ENCODE results near the gene TJP2. TPM values are rescaled to one million over a fixed set of nuclear protein-coding genes. Genes with fewer than 3 reads are reported as not detected.

Gene TJP2
- total and polyA plus RNA-seq, 2 of the 4 experiments (the other 2 are of a cell fraction), result 38.3 to 49.3 TPM

- Histone ChIP-seq H4K91ac (ENCODE audit: insufficient read depth, low read depth, low read length) (no peak overlapping the region), H3K18ac (ENCODE audit: low read depth, low read length) (no peak overlapping the region), H3K9me1 (ENCODE audit: insufficient read depth, low read length) (no peaks in the 10 kb centered on the region), H4K5ac (ENCODE audit: low read depth, low read length) (no peak overlapping the region), H3K4me1 (ENCODE audit: control insufficient read depth, insufficient read depth, low read length) (no peaks in the 10 kb centered on the region), H2AK5ac (ENCODE audit: low read depth, low read length) (no peak overlapping the region), H2AFZ (replicated peaks; ENCODE audit: low read length, poor library complexity) (no peak overlapping the region), H2AK9ac (replicated peaks; ENCODE audit: low read depth, low read length, poor library complexity) (no peak overlapping the region), H2BK20ac (ENCODE audit: low read depth, low read length) (no peak overlapping the region), H2BK120ac (ENCODE audit: low read depth, low read length) (no peak overlapping the region), H4K20me1 (ENCODE audit: insufficient read depth, low read length) (no peaks in the 10 kb centered on the region), H3K79me1 (ENCODE audit: low read depth in 1 of 2, low read length in 2 of 2) (no peaks in the 10 kb centered on the region), H3K4me3 (ENCODE audit: insufficient read depth, low read depth, low read length) (no peak overlapping the region), H3K56ac (ENCODE audit: extremely low read depth, insufficient read depth, low read length) (no peak overlapping the region), H3K4me2 (ENCODE audit: low read depth, low read length) (no peak overlapping the region), H4K8ac (ENCODE audit: low read depth in 2 of 2, low read length in 2 of 2) (no peak overlapping the region), H3K23ac (ENCODE audit: low read depth, low read length) (no peak overlapping the region), H2BK5ac (ENCODE audit: low read depth, low read length, poor library complexity, severe bottlenecking) (no peak overlapping the region), H3K9ac (ENCODE audit: low read depth, low read length) (no peak overlapping the region), H3K4ac (ENCODE audit: low read depth, low read length) (no peak overlapping the region), H3K9me3 (ENCODE audit: control insufficient read depth, insufficient read depth, low read length) (no peaks in the 10 kb centered on the region), H3K36me3 (ENCODE audit: control insufficient read depth, insufficient read depth, low read length) (no peaks in the 10 kb centered on the region), H3K14ac (replicated peaks; ENCODE audit: low read depth, low read length) (no peak overlapping the region), H3K27ac (ENCODE audit: insufficient read depth, low read length) (no peak overlapping the region), H3K27me3 (ENCODE audit: control insufficient read depth, insufficient read depth, low read length) (peaks cover 3% of the 10 kb centered on the region; the same call in 1 of the 2 replicates), H2BK15ac (ENCODE audit: low read depth, low read length) (no peak overlapping the region)
- no peak for ATAC-seq (ENCODE audit: low read depth)
- in situ Hi-C loops (cut with MboI; ENCODE audit: low sequenced_read_pairs), result no loop called here
- dilution Hi-C loops (cut with HindIII; ENCODE audit: low sequenced_read_pairs, unreplicated experiment), result no loop called here
- no TSS peak for BruUV-seq (replicated peaks)
- 42% methylated on average over 2 of the region's 5 CpGs; no CpG with 5 or more reads in 1 of the 2 experiments for WGBS, 2 experiments (ENCODE audit: extremely low coverage in 2 of 2, insufficient read length in 1 of 2)
- no peak for DNase-seq
- ChIA-PET CTCF (interaction anchor here (1.0 kb wide), 1 partner anchor 57 kb away, joined by 3 read pairs; no protein-coding TSS in a partner anchor), POLR2A (ENCODE audit: unreplicated experiment) (no interaction called here)
- no peak for TF ChIP-seq CEBPB (IDR thresholded peaks at IDR 0.05; ENCODE audit: low read depth, low read length)
- TF ChIP-seq, protein P1, sequence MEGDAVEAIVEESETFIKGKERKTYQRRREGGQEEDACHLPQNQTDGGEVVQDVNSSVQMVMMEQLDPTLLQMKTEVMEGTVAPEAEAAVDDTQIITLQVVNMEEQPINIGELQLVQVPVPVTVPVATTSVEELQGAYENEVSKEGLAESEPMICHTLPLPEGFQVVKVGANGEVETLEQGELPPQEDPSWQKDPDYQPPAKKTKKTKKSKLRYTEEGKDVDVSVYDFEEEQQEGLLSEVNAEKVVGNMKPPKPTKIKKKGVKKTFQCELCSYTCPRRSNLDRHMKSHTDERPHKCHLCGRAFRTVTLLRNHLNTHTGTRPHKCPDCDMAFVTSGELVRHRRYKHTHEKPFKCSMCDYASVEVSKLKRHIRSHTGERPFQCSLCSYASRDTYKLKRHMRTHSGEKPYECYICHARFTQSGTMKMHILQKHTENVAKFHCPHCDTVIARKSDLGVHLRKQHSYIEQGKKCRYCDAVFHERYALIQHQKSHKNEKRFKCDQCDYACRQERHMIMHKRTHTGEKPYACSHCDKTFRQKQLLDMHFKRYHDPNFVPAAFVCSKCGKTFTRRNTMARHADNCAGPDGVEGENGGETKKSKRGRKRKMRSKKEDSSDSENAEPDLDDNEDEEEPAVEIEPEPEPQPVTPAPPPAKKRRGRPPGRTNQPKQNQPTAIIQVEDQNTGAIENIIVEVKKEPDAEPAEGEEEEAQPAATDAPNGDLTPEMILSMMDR (conservative IDR thresholded peaks at IDR 0.05; ENCODE audit: low read depth, low read length), result no peak
- no peak for TF ChIP-seq RFX5 (IDR thresholded peaks at IDR 0.05; ENCODE audit: low read depth, low read length)
- TF ChIP-seq CHD1 (IDR thresholded peaks at IDR 0.05; ENCODE audit: low read depth, low read length), result no peak
- TF ChIP-seq SMC3 (IDR thresholded peaks at IDR 0.05; ENCODE audit: low read depth, low read length), result no peak
- TF ChIP-seq RCOR1 (IDR thresholded peaks at IDR 0.05; ENCODE audit: insufficient replicate concordance, low read length), result no peak
- TF ChIP-seq FOS (IDR thresholded peaks at IDR 0.05; ENCODE audit: low read depth, low read length), result no peak
- no peak for TF ChIP-seq MXI1 (IDR thresholded peaks at IDR 0.05; ENCODE audit: borderline replicate concordance, low read depth, low read length)
- TF ChIP-seq ELK1 (IDR thresholded peaks at IDR 0.05; ENCODE audit: borderline replicate concordance, low read depth, low read length), result no peak
- TF ChIP-seq MAZ (IDR thresholded peaks at IDR 0.05; ENCODE audit: borderline replicate concordance, low read depth, low read length), result no peak
- intact Hi-C loops (cut with micrococcal nuclease), result no loop called here
Observed at GRCh38 chr9:69279084-69279731, 105.1 kb downstream of the TJP2 start.
